Pancreas (tissue), 10 donors: ENCODE data around the gene CACNB3. TPM values are rescaled to one million over a fixed set of nuclear protein-coding genes. Genes with fewer than 3 reads are reported as not detected.

Experiments used
- ATAC-seq, 4 donors: fragments of 200-7000 bp; cut with Tn5 transposase; one replicate each; pipeline versions ENCODE4 v1.8.0 to v1.9.1; 2020; ENCODE audit warnings: mild to moderate bottlenecking in 4 of 4, moderate library complexity in 4 of 4
- DNase-seq, 6 donors: peaks; one replicate each; pipeline ENCODE4 v3.0.0-alpha.2; 2020
- FAIRE-seq: peaks from 2 replicates; lab custom pipeline; 2012; peaks lifted over from hg19 to GRCh38; lab: Jason Lieb, UNC
- H3K27ac ChIP-seq, 4 donors: fragments of 200-600 bp; sonication (generic); 1 replicate in 3 of 4; 2 replicates in 1 of 4; pipeline versions ENCODE4 v1.5.0 to v1.8.0; 2020
- H3K27me3 ChIP-seq, 4 donors: fragments of 200-600 bp; one replicate each; pipeline ENCODE4 v1.8.0; 2021
- H3K36me3 ChIP-seq, 3 donors: fragments of 200-600 bp; sonication (generic) in 1 of 3; one replicate each; pipeline versions ENCODE4 v1.5.0 to v1.8.0; 2020 to 2021
- H3K4me1 ChIP-seq, 3 donors: fragments of 200-600 bp; one replicate each; pipeline ENCODE4 v1.8.0; 2021
- H3K4me3 ChIP-seq, 4 donors: fragments of 200-600 bp; sonication (generic) in 2 of 4; one replicate each; pipeline versions ENCODE4 v1.5.0 to v1.8.0; 2020 to 2021
- H3K9me3 ChIP-seq, 4 donors: fragments of 200-600 bp; one replicate each; pipeline ENCODE4 v1.8.0; 2021
- WGBS, 2 donors: extraction: QIAGEN DNeasy Blood & Tissue Kit; methylation state at CpG; one replicate each; pipeline ENCODE4 v1.1.7; 2013; 5-methylcytosine and 5-hydroxymethylcytosine counted together
- intact Hi-C, 3 donors: fragments of 100-400 bp; cut with DNase I; formaldehyde crosslinking; loops; one replicate each; pipeline versions ENCODE4 v1.11.1 to v1.14.2; 2022
- polyA plus RNA-seq, 2 donors: library from polyadenylated mRNA; stranded (reverse); fragments of 200-250 nt; gene quantifications; one replicate each; pipeline ENCODE4 v1.2.3, GENCODE V29; 2013
- total RNA-seq, 6 donors: library from RNA; stranded (reverse); fragmentation: NEBNext Ultra II Directional in 4 of 6; extraction: Animal tissue kit (Norgen Biotek cat#: 25700) in 4 of 6; gene quantifications; one replicate each; pipeline versions ENCODE4 v1.2.1 to v1.2.4, GENCODE V29; 2021 to 2023
- TF ChIP-seq, protein P1 (sequence below), 4 donors: fragments of 200-600 bp; sonication (generic) in 3 of 4; IDR thresholded peaks; one replicate each; pipeline versions ENCODE4 v1.5.0 to v1.8.0; 2021; ENCODE audit warnings: antibody characterized with exemption in 4 of 4
- donor health status: healthy with polysubstance abuse.
- donor health status: DM: no; HTN: no; CAD: no; lungs with moderate emphysema.
- donor health status: DM: no; HTN: no; CAD: no.
- donor health status: control.
- donor health status: control.
- donor health status: Bipolar disorder and iron deficiency.
- donor health status: DM: yes; HTN: yes; CAD: no.
- donor health status: DM: no; HTN: no; CAD: no.
- donor health status: DM: no; HTN: no; CAD: no.
- donor health status: DM: yes; HTN: yes; CAD: no.

CACNB3 gene
- total and polyA plus RNA-seq, 8 donors, result 1.3 to 16.3 (median 4.6) TPM

- H3K27ac ChIP-seq, result no peak overlapping the region
- TF ChIP-seq, protein P1, sequence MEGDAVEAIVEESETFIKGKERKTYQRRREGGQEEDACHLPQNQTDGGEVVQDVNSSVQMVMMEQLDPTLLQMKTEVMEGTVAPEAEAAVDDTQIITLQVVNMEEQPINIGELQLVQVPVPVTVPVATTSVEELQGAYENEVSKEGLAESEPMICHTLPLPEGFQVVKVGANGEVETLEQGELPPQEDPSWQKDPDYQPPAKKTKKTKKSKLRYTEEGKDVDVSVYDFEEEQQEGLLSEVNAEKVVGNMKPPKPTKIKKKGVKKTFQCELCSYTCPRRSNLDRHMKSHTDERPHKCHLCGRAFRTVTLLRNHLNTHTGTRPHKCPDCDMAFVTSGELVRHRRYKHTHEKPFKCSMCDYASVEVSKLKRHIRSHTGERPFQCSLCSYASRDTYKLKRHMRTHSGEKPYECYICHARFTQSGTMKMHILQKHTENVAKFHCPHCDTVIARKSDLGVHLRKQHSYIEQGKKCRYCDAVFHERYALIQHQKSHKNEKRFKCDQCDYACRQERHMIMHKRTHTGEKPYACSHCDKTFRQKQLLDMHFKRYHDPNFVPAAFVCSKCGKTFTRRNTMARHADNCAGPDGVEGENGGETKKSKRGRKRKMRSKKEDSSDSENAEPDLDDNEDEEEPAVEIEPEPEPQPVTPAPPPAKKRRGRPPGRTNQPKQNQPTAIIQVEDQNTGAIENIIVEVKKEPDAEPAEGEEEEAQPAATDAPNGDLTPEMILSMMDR (IDR thresholded peaks at IDR 0.05), result no peak
- 90% methylated on average over 16 of the region's 16 CpGs for WGBS, 2 donors
- DNase-seq (no peak), ATAC-seq (no peak), FAIRE-seq (no peak)
- intact Hi-C loops, result no loop called here
- peaks cover under 1 to 36% (median 7%) of the 10 kb centered on the region in 3 donors for H3K36me3 ChIP-seq
- no peaks in the 10 kb centered on the region for H3K27me3 ChIP-seq
- no peaks in the 10 kb centered on the region for H3K9me3 ChIP-seq
- H3K4me3 ChIP-seq, result no peak overlapping the region
- no peaks in the 10 kb centered on the region for H3K4me1 ChIP-seq
Observed at GRCh38 chr12:48777501-48778400, 40.5 kb upstream of the CACNB3 start.

GRCh38 chr12:48779869-48780268 is 38.4 kb upstream of the CACNB3 start:
- 83 to 85% methylated on average over 3 of the region's 3 CpGs for WGBS, 2 donors
- Histone ChIP-seq H3K27me3 (no peaks in the 10 kb centered on the region), H3K27ac (no peak overlapping the region), H3K36me3 (peaks cover 0 to 24% (median 0%) of the 10 kb centered on the region in 3 donors), H3K4me1 (no peaks in the 10 kb centered on the region), H3K9me3 (no peaks in the 10 kb centered on the region), H3K4me3 (no peak overlapping the region)
- FAIRE-seq (no peak), ATAC-seq (peak in 3 of 4 donors; percentile 20 to 33 (median 20)), DNase-seq (no peak)
- intact Hi-C loops, result no loop called here
- TF ChIP-seq, protein P1 (IDR thresholded peaks at IDR 0.05), result no peak

DNA sequence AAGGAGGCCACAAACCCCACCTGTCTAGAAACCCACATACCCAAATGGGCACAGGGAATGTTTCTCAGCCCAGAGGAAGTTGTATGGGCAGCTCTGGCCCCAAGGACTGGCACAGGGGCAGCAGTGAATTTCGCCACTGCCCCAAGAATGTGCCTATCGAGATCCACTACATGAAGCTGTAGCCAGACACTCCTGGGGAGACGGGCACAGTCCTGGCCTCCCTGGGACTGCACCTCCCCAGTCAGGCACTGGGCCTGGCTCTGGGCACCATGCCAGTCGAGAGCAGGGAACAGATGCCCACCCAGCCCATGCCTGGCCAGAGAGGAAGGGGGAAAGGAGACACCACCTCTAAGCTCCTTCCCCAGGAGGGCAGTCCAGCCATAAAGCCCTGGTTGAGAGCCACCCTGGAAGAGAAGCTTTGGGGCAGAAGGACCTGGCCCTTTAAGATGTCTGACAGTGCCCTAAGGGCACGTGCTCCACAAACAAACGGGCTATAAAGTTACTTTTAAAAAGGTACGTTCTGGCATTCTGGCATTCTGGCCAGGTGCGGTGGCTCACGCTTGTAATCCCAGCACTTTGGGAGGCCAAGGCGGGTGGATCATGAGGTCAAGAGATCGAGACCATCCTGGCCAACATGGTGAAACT is 37.8 kb upstream of the CACNB3 start:
- Histone ChIP-seq H3K4me1 (no peaks in the 10 kb centered on the region), H3K4me3 (no peak overlapping the region), H3K9me3 (no peaks in the 10 kb centered on the region), H3K36me3 (peaks cover 0 to 22% (median 0%) of the 10 kb centered on the region in 3 donors), H3K27me3 (no peaks in the 10 kb centered on the region), H3K27ac (no peak overlapping the region)
- intact Hi-C loops, result no loop called here
- FAIRE-seq (no peak), DNase-seq (peak in 2 of 6 donors; percentile 40 to 70), ATAC-seq (no peak)
- WGBS, 2 donors, result 71 to 73% methylated on average over 11 of the region's 11 CpGs
- TF ChIP-seq, protein P1 (IDR thresholded peaks at IDR 0.05), result no peak

GRCh38 chr12:48781750-48782456 is 36.4 kb upstream of the CACNB3 start:
- Histone ChIP-seq H3K4me1 (no peaks in the 10 kb centered on the region), H3K27ac (no peak overlapping the region), H3K27me3 (no peaks in the 10 kb centered on the region), H3K9me3 (no peaks in the 10 kb centered on the region), H3K4me3 (no peak overlapping the region), H3K36me3 (peaks cover 0 to 18% (median 0%) of the 10 kb centered on the region in 3 donors)
- TF ChIP-seq, protein P1 (IDR thresholded peaks at IDR 0.05), result no peak
- FAIRE-seq (no peak), ATAC-seq (no peak), DNase-seq (no peak)
- WGBS, 2 donors, result 88 to 90% methylated on average over 9 of the region's 9 CpGs
- intact Hi-C loops, result no loop called here
